Muscle of leg (tissue), 11 donors: ENCODE data around the gene GABRR2. TPM values are rescaled to one million over a fixed set of nuclear protein-coding genes. Genes with fewer than 3 reads are reported as not detected.

Experiments
- DNase-seq: peaks from one replicate; pipeline ENCODE4 v3.0.0; 2013
- H3K27ac ChIP-seq: one replicate; pipeline ENCODE4 v1.5.1; 2013; ENCODE audit warnings: mild to moderate bottlenecking, low read length, control low read depth
- H3K27me3 ChIP-seq: one replicate; pipeline ENCODE4 v1.6.1; 2013; ENCODE audit warnings: low read length; ENCODE audit not compliant: control insufficient read depth, insufficient read depth
- H3K36me3 ChIP-seq: one replicate; pipeline ENCODE4 v1.6.1; 2013; ENCODE audit warnings: low read length; ENCODE audit not compliant: control insufficient read depth, insufficient read depth
- H3K4me1 ChIP-seq: one replicate; pipeline ENCODE4 v1.6.1; 2013; ENCODE audit warnings: low read length; ENCODE audit not compliant: control insufficient read depth, insufficient read depth
- H3K4me3 ChIP-seq: one replicate; pipeline ENCODE4 v1.5.1; 2013; ENCODE audit warnings: low read length, control low read depth
- H3K9me3 ChIP-seq: replicated peaks from 2 replicates; pipeline ENCODE4 v1.6.1; 2013; ENCODE audit warnings: low read depth, low read length; ENCODE audit not compliant: control insufficient read depth
- WGBS: methylation state at CpG from one replicate; pipeline ENCODE4 v1.1.5; 2013; ENCODE audit warnings: missing lambda C conversion rate; ENCODE audit not compliant: insufficient coverage; 5-methylcytosine and 5-hydroxymethylcytosine counted together
- polyA plus RNA-seq, 8 donors: library from polyadenylated mRNA; unstranded; fragments of 120-200 nt; gene quantifications; one replicate each; pipeline versions ENCODE4 v1.2.1 to v1.2.3, GENCODE V29; 2013; ENCODE audit warnings: inconsistent platforms in 1 of 8, low replicate concordance in 1 of 8; ENCODE audit not compliant: insufficient read length in 8 of 8, insufficient read depth in 1 of 8
- total RNA-seq: library from RNA; stranded (reverse); fragments of 120-200 nt; gene quantifications from one replicate; pipeline ENCODE4 v1.2.4, GENCODE V29; 2013

The GABRR2 gene
- total and polyA plus RNA-seq, 9 donors: 0.41 to 2.1 (median 0.80) TPM

DNA sequence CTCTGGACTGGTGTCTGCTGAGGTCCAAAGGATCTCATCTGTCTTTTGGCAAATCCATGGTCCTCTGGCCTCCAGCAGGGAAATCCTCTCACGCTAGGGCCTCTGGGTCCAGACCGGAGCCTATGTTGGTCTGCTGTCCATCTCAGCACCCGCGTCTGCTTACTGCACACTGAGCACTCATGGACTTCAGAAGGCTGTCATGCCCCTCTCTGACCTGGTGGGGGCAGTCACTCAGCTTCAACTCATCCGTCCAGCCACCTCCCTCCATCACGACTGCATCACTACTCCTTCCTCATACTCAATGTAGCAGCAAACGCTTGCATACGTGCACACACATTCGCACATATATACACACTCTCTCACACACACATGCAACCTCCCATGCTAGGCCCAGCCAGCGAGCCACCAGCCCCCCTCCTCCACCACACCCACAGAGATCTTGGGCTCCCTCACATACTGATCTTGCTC, 33.3 kb downstream of the GABRR2 start:
- DNase-seq: no peak
- WGBS: 56% methylated on average over 10 of the region's 10 CpGs
- no peaks in the 10 kb centered on the region for H3K9me3 ChIP-seq

DNA sequence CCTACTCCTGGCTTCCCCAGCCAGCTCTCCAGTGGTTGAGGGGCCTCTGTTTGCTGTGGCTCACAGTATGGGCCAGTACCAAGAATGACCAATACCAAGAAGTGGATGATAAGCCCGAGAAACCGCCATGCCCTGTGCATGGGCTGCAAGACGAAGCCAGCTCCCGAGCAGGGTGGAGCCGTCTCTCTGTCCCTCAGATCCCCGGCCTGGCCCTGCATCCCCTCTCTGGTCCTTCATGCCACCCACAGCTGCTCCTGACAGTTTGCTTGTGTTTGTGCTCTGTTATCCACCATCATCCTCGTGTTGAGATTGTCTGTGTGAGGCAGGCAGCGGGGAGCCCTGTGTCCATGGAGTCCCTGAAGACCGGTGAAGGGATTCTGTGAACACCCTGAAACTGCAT, 36.1 kb downstream of the GABRR2 start:
- no peaks in the 10 kb centered on the region for H3K4me1 ChIP-seq
- H3K9me3 ChIP-seq: no peaks in the 10 kb centered on the region
- no peak overlapping the region for H3K4me3 ChIP-seq
- H3K36me3 ChIP-seq: no peaks in the 10 kb centered on the region
- 84% methylated on average over 3 of the region's 9 CpGs for WGBS
- no peak for DNase-seq
- H3K27ac ChIP-seq: no peak overlapping the region
- no peaks in the 10 kb centered on the region for H3K27me3 ChIP-seq

More for the DNA sequence above, 33.3 kb downstream of the GABRR2 start:
- Histone ChIP-seq H3K27ac (no peak overlapping the region), H3K4me1 (no peaks in the 10 kb centered on the region), H3K27me3 (no peaks in the 10 kb centered on the region), H3K4me3 (no peak overlapping the region), H3K36me3 (no peaks in the 10 kb centered on the region)

DNA sequence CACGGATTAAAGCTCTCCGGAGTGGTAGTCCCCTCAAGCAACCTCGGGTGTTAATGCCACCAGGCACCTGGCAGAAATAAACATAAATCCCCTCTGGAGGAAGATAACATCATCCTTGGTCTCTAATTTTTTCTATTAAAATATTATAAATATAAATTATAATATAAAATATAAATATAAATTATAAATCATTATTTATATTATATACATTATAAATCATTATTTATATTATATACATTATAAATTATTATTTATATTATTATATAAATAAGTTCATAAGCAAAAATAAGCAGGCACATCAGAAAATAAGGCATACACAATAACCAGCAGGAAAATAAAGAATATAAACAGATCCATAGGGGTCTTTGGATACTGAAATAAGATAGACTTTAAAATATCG, 39.2 kb downstream of the GABRR2 start:
- Histone ChIP-seq H3K4me3 (no peak overlapping the region), H3K9me3 (no peaks in the 10 kb centered on the region), H3K4me1 (no peaks in the 10 kb centered on the region), H3K27ac (no peak overlapping the region), H3K27me3 (no peaks in the 10 kb centered on the region), H3K36me3 (no peaks in the 10 kb centered on the region)
- no peak for DNase-seq
- 100% methylated on average over 1 of the region's 4 CpGs for WGBS

DNA sequence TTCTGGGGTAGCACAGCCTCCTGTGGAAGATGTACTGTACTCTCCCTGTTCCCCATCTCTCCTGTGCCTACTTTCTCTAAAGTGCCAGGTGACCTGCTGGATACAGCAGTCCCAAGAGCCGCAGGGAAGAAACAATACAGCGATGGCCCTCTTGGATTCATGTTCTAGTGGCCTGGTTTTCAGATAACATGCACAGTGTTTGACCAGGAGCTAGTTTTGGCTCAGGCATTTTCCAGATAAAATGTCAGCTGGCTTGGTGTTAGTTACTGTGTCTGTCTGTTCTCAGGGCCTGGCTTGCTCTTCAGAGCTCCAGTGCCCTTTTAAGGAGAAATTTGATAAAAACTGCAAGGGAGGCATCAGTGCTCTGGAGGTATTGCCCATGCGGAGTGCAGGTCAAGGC, 41.3 kb downstream of the GABRR2 start:
- H3K4me1 ChIP-seq: no peaks in the 10 kb centered on the region
- H3K4me3 ChIP-seq: no peak overlapping the region
- DNase-seq: no peak
- no peaks in the 10 kb centered on the region for H3K9me3 ChIP-seq
- no peak overlapping the region for H3K27ac ChIP-seq
- H3K27me3 ChIP-seq: no peaks in the 10 kb centered on the region
- H3K36me3 ChIP-seq: no peaks in the 10 kb centered on the region
- 85% methylated on average over 3 of the region's 3 CpGs for WGBS

DNA sequence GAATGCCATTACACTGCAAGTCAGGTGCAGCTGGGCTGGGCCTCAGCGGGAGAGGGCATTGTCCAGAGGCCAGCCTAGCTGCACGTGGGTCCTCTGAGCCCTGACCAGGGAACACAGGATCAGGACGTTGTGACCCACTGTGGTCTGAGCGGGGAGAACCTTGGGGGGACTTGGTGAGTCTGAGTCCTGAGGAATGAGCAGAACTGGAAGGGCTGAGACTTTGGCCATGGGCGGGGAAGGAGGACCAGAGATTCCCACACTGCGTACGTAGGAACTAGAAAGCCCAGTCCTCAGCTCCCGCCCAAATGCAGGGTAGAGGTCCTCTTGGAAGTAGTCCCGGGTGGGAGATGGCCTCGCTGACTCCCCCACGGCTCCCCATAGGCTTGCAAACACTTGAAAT, 42.5 kb downstream of the GABRR2 start:
- no peaks in the 10 kb centered on the region for H3K4me1 ChIP-seq

DNA sequence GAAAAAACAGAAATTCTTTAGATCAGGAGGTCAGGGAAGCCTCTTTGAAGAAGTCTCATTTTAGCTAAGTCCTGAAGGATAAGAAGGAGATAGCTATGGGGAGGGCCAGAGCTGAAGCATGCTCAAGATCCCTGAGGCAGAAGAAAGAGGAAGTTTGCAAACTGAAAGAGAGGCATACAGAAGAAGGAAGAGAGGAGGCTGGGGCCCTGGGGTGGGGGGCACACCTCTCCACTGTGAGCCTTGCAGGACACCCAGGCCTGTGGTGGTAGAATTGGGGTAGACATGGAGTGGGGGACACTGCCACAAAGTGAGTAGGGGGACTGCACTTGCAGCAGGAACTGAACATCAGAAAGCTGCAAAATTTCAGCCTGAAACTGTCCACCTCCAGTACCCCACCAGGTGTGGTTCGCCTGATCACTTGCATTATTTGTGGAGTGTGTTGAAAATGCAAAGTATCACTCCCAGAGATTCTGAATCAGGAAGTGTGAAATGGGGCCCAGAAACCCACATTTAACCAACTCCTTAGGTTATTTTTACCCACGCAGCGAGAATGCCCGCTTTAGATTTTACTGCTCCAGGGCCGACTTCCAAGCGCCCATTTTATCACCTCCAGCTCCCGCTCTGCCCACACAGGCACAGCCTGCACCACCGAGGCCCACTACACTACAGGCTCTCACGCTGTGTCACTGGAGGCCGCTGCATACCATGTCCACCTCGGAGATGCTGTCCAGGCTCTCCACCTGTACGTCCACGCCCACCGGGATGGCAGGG, 44.0 kb downstream of the GABRR2 start:
- 95% methylated on average over 11 of the region's 14 CpGs for WGBS
- Histone ChIP-seq H3K36me3 (no peaks in the 10 kb centered on the region), H3K4me1 (no peaks in the 10 kb centered on the region), H3K9me3 (no peaks in the 10 kb centered on the region), H3K4me3 (no peak overlapping the region), H3K27me3 (no peaks in the 10 kb centered on the region), H3K27ac (no peak overlapping the region)
- DNase-seq: no peak

More for the DNA sequence above, 42.5 kb downstream of the GABRR2 start:
- 80% methylated on average over 4 of the region's 11 CpGs for WGBS
- DNase-seq: no peak
- Histone ChIP-seq H3K36me3 (no peaks in the 10 kb centered on the region), H3K27ac (no peak overlapping the region), H3K4me3 (no peak overlapping the region), H3K27me3 (no peaks in the 10 kb centered on the region), H3K9me3 (no peaks in the 10 kb centered on the region)

DNA sequence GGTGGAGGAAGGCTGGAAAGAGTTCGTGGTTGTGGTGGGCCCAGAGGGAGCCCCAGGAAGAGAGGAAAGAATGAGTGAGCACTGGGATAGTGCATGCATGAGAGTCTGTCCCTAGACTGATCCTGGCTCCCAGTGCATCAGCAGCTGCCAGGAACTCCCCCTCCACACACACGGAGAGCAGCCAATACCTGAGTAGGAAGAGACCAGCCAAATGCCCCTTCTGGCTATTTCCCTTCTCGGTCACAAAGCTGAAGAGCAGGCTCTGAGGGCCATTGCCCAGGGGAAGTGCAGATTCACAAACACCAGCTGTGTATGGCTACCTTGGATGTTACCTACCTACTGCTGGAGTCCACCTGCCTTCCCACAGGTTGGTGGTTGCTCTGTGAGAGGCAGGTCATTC, 45.1 kb downstream of the GABRR2 start:
- H3K4me1 ChIP-seq: no peaks in the 10 kb centered on the region

DNA sequence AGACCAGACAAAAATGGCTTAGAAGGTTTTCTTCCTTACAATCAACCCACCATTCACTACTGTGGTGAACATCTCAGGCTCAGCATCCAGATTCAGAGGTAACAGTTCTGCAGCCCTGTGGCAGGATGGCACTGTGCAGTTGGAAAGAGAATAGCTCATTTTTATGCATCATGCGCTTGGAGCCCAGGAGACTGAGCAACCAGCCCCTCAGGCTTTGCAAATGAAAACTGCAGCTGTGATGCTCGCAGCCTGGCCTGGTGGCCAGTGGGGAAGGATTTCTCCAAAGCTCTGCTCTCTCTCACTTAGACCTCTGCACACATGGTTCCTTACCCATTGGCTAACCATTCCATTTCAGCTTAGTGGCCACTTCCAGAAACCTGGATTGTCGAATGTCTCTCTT, 45.8 kb downstream of the GABRR2 start:
- Histone ChIP-seq H3K4me1 (no peaks in the 10 kb centered on the region), H3K9me3 (no peaks in the 10 kb centered on the region), H3K4me3 (no peak overlapping the region), H3K27ac (no peak overlapping the region), H3K36me3 (no peaks in the 10 kb centered on the region), H3K27me3 (no peaks in the 10 kb centered on the region)
- no peak for DNase-seq
- 67% methylated on average over 1 of the region's 3 CpGs for WGBS

More for the DNA sequence above, 45.1 kb downstream of the GABRR2 start:
- no peak for DNase-seq
- 44% methylated on average over 2 of the region's 3 CpGs for WGBS
- Histone ChIP-seq H3K36me3 (no peaks in the 10 kb centered on the region), H3K9me3 (no peaks in the 10 kb centered on the region), H3K4me3 (no peak overlapping the region), H3K27ac (no peak overlapping the region), H3K27me3 (no peaks in the 10 kb centered on the region)

DNA sequence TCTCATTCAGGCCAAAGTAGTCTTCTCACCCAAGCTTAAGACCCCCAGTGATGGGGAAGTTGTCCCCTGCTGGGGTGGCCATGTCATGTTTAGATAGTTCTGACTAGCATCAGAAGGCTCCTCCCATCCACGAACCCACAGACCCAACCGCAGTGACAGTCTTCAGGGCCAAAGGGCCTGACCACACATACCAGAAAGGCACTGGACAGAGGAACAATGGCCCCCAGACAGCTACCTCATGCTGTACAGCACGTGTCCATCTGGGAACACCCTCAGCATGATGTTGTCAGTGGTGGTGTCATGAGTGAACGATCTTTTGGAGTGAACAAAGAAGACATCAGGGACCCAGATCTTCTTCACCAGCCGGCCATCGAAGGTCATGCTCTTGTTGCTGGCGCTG, 46.3 kb downstream of the GABRR2 start:
- Histone ChIP-seq H3K4me1 (no peaks in the 10 kb centered on the region), H3K27me3 (no peaks in the 10 kb centered on the region), H3K4me3 (no peak overlapping the region), H3K9me3 (no peaks in the 10 kb centered on the region), H3K36me3 (no peaks in the 10 kb centered on the region), H3K27ac (no peak overlapping the region)
- 84% methylated on average over 6 of the region's 7 CpGs for WGBS
- DNase-seq: no peak

DNA sequence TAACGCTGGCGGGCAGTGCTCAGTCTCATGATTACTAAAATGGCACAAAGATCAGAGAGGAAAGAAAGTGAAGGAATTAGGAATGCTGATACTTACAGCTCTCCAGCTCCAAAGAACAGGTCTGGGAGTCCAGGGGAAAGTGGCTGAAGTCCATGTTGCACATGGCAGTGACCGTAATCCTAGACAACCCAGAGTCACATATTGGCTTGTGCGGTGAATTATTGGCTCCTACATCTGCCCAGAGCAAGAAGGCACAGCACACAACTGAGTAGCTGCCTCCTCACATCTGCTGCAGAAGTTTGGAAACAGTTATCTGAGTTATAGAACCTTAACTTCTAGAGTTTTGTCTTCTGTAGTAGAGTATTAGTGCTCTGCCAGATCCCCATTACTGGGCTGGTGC, 47.2 kb downstream of the GABRR2 start:
- no peaks in the 10 kb centered on the region for H3K4me1 ChIP-seq
- DNase-seq: peak; percentile 18
- no peak overlapping the region for H3K27ac ChIP-seq
- no peaks in the 10 kb centered on the region for H3K9me3 ChIP-seq
- WGBS: 80% methylated on average over 1 of the region's 4 CpGs
- no peaks in the 10 kb centered on the region for H3K27me3 ChIP-seq
- no peaks in the 10 kb centered on the region for H3K36me3 ChIP-seq
- H3K4me3 ChIP-seq: no peak overlapping the region
